Mucosa of descending colon (tissue), 3 donors: ENCODE data around the gene VILL. TPM values are rescaled to one million over a fixed set of nuclear protein-coding genes. Genes with fewer than 3 reads are reported as not detected.

Source experiments
- ATAC-seq: fragments of 200-7000 bp; cut with Tn5 transposase; one replicate; pipeline ENCODE4 v1.9.1; 2020; ENCODE audit warnings: mild to moderate bottlenecking, moderate library complexity
- DNase-seq, 3 donors: peaks; one replicate each; pipeline ENCODE4 v3.0.0-alpha.2; 2020
- H3K36me3 ChIP-seq: fragments of 200-600 bp; one replicate; pipeline ENCODE4 v1.8.0; 2021; ENCODE audit warnings: low read depth, mild to moderate bottlenecking
- H3K4me1 ChIP-seq: fragments of 200-600 bp; one replicate; pipeline ENCODE4 v1.8.0; 2021; ENCODE audit warnings: low read depth, mild to moderate bottlenecking
- H3K4me3 ChIP-seq: fragments of 200-600 bp; one replicate; pipeline ENCODE4 v1.8.0; 2021; ENCODE audit warnings: mild to moderate bottlenecking
- H3K9me3 ChIP-seq: fragments of 200-600 bp; one replicate; pipeline ENCODE4 v1.8.0; 2021; ENCODE audit warnings: mild to moderate bottlenecking
- intact Hi-C, 2 donors: fragments of 100-400 bp; cut with DNase I in 1 of 2; cut with micrococcal nuclease in 1 of 2; formaldehyde crosslinking; loops; one replicate each; pipeline versions ENCODE4 v1.11.0 to v1.11.1; 2022; cut with DNase I, micrococcal nuclease
- total RNA-seq, 3 donors: library from RNA; stranded (reverse); fragmentation: NEBNext Ultra II Directional in 2 of 3; extraction: Animal tissue kit (Norgen Biotek cat#: 25700) in 2 of 3; gene quantifications; one replicate each; pipeline versions ENCODE4 v1.2.1 to v1.2.4, GENCODE V29; 2021 to 2023
- TF ChIP-seq, protein P1 (sequence below): fragments of 200-600 bp; IDR thresholded peaks from one replicate; pipeline ENCODE4 v1.8.0; 2022; ENCODE audit warnings: antibody characterized with exemption, mild to moderate bottlenecking
- donor health status: DM: no; HTN: no; CAD: no; lungs with moderate emphysema.
- donor health status: DM: no; HTN: no; CAD: no.
- donor health status: DM: no; HTN: yes; CAD: no.

VILL gene
- total RNA-seq, 3 donors from 2014 or later: 69.7 to 197 (median 150) TPM

DNA sequence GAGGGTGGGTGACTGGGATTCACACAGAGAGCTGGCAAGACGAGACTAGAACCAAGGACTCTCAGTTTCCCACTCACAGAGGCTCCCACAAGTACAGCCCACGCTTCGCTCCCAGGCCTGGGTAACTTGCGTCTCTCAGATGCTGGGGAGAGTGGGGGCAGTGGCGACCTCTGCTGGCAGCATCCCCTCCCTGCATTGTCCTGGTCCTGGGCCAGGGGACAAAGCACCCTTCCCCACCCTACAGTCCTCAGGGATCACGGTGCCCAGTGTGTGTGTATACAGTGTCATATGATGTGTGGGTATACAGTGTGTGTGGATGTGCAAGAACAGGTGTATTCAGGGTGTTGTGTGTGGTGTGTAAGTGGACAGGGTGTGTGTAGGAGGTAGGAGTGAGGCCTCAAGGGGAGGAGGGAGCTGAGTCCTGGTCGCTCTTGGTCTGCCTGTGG lies 12.8 kb downstream of the VILL start:
- intact Hi-C loops: no loop called here
- H3K9me3 ChIP-seq: no peaks in the 10 kb centered on the region

DNA sequence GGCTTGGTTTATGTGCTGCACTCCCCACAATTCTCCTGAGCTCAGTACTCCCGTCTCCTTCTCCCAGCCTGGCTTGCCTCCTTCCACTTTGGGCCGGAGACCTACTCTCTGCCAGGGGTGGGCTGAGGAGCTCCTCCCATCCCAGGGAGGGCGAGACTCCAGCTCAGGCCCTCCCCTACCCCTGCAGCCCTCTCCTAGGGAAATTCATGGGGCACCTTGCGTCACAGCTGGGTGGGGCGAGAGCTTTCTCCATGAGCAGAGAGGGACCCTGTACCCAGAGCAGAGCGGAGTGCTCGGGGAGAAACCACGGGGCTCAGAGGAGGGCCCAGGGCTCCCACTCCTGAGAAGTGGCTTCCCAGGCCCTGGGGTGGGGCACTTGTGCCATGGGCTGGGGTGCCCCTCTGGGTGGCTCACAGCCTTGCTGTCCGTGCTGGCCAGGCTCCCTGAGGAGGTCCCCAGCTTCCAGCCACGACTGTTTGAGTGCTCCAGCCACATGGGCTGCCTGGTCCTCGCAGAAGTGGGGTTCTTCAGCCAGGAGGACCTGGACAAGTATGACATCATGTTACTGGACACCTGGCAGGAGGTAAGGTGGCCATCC lies 13.3 kb downstream of the VILL start:
- Histone ChIP-seq H3K36me3 (no peaks in the 10 kb centered on the region), H3K4me3 (no peak overlapping the region), H3K9me3 (no peaks in the 10 kb centered on the region), H3K4me1 (peaks cover 30% of the 10 kb centered on the region)
- DNase-seq: peak; percentile 65 to 81 (median 76)
- intact Hi-C loops: no loop called here
- ATAC-seq: peak; percentile 35
- TF ChIP-seq, protein P1, sequence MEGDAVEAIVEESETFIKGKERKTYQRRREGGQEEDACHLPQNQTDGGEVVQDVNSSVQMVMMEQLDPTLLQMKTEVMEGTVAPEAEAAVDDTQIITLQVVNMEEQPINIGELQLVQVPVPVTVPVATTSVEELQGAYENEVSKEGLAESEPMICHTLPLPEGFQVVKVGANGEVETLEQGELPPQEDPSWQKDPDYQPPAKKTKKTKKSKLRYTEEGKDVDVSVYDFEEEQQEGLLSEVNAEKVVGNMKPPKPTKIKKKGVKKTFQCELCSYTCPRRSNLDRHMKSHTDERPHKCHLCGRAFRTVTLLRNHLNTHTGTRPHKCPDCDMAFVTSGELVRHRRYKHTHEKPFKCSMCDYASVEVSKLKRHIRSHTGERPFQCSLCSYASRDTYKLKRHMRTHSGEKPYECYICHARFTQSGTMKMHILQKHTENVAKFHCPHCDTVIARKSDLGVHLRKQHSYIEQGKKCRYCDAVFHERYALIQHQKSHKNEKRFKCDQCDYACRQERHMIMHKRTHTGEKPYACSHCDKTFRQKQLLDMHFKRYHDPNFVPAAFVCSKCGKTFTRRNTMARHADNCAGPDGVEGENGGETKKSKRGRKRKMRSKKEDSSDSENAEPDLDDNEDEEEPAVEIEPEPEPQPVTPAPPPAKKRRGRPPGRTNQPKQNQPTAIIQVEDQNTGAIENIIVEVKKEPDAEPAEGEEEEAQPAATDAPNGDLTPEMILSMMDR: no peak

More for the DNA sequence above, 12.8 kb downstream of the VILL start:
- DNase-seq: peak; percentile 79 to 87 (median 86)
- Histone ChIP-seq H3K36me3 (no peaks in the 10 kb centered on the region), H3K4me1 (peaks cover 34% of the 10 kb centered on the region), H3K4me3 (no peak overlapping the region)
- TF ChIP-seq, protein P1: peak; percentile 71
- peak; percentile 48 for ATAC-seq

DNA sequence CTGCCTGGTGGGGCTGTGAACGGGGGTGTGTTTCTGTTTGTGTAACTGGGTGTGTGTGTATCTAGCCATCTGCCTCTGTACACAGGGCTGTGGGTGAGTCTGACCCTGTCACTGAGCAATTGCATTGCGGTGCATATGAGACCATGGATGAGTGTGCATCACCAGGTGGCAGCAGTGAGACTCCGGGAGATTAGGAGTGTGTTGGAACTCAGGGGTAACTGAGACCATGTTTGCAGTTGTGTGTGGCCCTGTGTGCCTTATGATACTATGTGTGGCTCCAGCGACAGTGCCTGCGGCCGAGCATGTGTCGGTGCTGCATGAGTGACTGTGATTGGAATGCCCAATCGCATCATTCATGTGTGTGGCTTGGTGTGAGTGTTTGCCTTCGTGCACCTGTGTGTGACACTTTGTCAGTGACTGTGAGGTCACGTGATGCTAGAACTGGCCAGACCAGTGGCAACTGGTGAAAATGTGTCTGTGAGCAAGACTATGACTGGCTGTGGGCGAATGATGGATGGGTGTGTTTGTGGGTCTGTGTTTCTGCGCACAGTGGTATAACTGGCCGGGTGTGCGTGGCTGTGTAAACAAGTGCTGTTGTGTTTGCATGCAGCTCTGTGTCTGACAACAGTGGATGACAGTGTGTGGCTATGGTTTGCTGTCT lies 14.0 kb downstream of the VILL start:
- Histone ChIP-seq H3K4me3 (no peak overlapping the region), H3K4me1 (peaks cover 30% of the 10 kb centered on the region), H3K9me3 (no peaks in the 10 kb centered on the region), H3K36me3 (no peaks in the 10 kb centered on the region)
- intact Hi-C loops: no loop called here
- peak; percentile 84 for ATAC-seq
- DNase-seq: peak; percentile 86 to 98 (median 91)
- TF ChIP-seq, protein P1: peak; percentile 77

DNA sequence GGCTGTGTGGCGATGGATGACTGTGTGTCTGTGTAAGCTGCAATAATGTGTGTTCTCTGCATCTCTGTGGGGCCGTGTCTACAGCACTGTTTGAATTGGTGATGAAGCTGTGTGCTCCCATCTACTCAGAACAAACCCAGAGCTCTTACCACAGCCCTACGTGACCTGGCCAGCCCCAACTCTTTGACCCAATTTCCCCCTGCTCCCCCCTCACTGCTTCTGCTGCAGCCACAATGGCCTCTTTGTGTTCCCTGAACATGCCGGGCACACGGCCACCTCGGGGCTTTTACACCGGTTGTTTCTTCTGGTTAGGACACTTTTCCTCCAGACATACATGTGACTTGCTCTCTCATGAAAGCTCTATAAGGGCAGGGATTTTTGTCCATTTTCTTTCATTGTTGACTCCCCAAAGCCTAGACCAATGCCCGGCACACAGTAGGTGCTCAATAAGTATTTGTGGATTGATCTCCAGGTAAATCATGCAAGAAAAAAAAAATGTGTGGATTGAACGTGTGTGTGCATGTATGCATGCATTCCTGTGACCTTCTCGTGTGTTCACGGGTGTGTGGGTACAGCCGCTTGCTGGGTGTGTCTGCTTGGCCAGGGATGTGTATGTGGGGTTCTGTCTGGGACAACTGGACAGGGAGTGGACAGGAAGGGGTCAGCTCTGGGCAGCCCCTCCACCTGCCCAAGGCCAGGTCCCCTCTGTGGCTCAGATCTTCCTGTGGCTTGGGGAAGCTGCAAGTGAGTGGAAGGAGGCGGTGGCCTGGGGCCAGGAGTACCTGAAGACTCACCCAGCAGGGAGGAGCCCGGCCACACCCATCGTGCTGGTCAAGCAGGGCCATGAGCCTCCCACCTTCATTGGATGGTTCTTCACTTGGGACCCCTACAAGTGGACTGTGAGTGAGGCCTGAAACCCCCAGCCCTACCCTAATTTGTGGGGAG lies 14.8 kb downstream of the VILL start:
- Histone ChIP-seq H3K4me1 (peaks cover 30% of the 10 kb centered on the region), H3K4me3 (no peak overlapping the region), H3K9me3 (no peaks in the 10 kb centered on the region), H3K36me3 (no peaks in the 10 kb centered on the region)
- intact Hi-C loops: no loop called here
- ATAC-seq (peak; percentile 1), DNase-seq (peak; percentile 76 to 80 (median 77))
- TF ChIP-seq, protein P1: no peak

DNA sequence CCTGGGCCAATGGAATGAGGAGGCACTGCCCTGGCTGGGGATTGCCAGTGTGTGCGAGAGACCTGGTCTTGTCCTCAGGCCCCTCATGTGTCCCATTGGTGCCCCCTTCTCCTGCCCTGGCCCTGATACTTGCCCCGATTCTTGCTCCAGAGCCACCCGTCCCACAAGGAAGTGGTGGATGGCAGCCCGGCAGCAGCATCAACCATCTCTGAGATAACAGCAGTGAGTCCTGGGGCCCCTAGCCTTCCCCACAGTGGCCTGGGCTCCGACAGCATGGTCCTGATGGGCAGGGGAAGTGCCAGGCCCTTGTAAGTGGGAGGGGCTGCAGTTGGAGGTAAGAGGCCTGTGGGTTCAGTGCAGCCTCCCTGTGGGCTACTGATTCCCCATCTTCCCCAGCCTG lies 15.4 kb downstream of the VILL start:
- no peaks in the 10 kb centered on the region for H3K36me3 ChIP-seq
- ATAC-seq: no peak

More for the DNA sequence above, 15.4 kb downstream of the VILL start:
- H3K4me3 ChIP-seq: no peak overlapping the region
- TF ChIP-seq, protein P1: no peak
- peaks cover 30% of the 10 kb centered on the region for H3K4me1 ChIP-seq
- no peaks in the 10 kb centered on the region for H3K9me3 ChIP-seq
- DNase-seq: no peak
- intact Hi-C loops: no loop called here
